GM23248 (cell line): Measurements from ENCODE around the gene PROC.

ENCODE experiments used
- EZH2 ChIP-seq: fragments of 200-600 bp; sonication (generic); IDR thresholded peaks from 2 replicates; pipeline ENCODE4 v1.6.1; 2018; ENCODE audit warnings: antibody characterized with exemption, mild to moderate bottlenecking; ENCODE audit not compliant: insufficient read depth, poor library complexity, severe bottlenecking
- EZH2phosphoT487 ChIP-seq: fragments of 200-600 bp; sonication (generic); IDR thresholded peaks from 2 replicates; pipeline ENCODE4 v1.6.1; 2018; ENCODE audit warnings: antibody characterized with exemption, moderate library complexity, mild to moderate bottlenecking, low read depth; ENCODE audit not compliant: insufficient read depth

DNA sequence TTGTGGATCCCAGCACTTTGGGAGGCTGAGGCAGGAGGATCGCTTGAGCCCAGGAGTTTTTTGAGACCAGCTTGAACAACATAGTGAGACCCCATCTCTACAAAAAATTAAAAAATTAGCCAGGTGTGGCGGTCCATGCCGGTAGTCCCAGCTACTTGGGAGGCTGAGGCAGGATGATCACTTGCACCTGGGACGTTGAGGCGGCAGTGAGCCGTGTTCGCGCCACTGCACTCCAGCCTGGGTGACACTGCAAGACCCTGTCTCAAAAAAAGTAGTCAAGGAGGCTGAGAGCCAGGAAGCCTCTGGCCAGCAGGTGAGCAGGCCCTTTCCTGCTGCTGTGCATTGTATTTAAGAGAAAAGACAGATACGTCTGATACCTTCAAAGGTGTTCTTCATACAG is 11.1 kb upstream of the PROC start:
- TF ChIP-seq EZH2: no peak
- no peak for TF ChIP-seq EZH2phosphoT487
